NCI-H2107 treated with DMSO at 0.1 percent for 48 hours (cell line): ENCODE measurements around the gene HGFAC.
"Not testable (repeated sequence)": the region's sequence is repeated elsewhere in the genome, so short reads cannot be mapped to it uniquely, and the experiment has no call there.

Source experiments
- DNase-seq: peaks from one replicate; lab custom pipeline; 2025; ENCODE audit not compliant: unreplicated experiment; lab: John Stamatoyannopoulos, UW

Gene HGFAC

DNA sequence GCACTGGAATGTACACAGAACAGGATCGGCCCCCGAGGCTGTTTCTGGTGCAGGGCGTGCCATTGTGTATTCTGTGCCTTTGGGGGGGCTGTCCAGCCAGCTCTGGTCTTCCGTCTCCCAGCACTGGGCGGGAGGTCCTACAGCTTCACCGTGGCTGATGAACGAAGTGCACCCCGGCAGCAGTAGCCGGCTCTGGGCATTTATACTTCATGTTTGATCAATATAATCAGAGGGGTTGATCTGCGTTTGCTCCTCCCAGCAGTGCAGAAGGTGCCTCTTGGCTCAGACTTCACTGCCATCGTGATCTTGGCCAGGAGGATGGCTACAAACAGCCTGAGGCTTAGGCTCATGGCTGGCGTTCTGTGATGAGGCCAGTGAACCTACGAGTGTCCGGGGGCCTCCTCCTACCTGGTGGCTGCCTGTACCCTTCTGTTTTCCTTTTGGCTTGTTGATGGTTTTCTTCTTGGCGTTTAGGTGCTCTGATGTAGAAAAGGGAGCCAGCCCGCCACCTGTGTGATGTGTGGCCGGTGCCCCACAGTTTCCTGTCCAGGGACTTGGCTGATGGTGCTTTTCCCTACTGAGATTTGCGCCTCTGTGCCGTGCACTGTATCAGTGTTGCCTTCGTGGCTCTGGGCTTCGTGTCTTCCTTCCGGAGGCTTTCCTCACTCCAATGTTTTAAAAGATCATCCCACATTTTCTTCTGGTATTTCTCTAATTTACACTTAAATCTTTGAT lies 31.2 kb upstream of the HGFAC start:
- no peak for DNase-seq

GRCh38 chr4:3411190-3411589 lies 30.6 kb upstream of the HGFAC start:
- not testable (repeated sequence) for DNase-seq

DNA sequence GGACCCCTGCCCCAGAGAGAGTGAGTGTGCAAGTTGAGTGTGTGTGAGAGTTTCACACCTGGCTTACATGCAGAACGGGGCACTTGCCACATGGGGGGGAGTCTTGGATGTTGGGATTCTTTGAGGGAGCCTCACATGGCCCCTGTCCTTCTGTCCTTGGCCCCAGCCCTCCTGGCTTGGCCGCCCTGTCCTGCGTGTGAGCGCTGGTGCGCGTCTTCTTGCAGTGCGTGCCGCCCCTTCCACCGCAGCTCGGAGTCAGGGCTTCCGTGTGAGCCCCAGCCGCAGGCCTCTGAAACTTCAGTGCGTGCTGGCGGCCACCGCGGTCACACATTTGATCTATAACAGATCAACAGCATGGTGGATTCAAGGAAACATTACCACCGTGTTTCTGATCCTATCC lies 30.1 kb upstream of the HGFAC start:
- DNase-seq = no peak

GRCh38 chr4:3412257-3413020 lies 29.3 kb upstream of the HGFAC start:
- DNase-seq = no peak

DNA sequence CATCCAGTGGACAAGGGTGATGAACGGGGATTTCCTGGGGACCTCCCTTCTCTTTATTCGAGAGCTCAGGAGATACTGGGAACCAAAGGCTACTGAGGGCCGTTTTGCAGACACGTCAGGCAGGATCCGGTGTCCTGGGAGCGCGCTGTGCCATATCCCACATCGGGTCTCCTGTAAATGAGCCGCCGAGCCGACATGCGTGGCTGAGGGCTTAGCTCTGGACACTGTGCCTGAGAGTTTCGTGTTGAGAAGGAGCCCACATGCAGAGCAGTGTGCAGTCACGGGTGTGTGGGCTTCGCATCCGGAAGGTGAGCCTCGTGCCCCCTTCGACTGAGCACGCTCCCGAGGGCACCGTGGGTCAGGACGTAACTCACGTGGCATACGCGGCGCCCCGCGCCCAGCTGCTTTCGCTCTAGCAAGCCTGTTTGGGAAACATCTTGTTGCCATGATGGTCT lies 28.5 kb upstream of the HGFAC start:
- no peak for DNase-seq

GRCh38 chr4:3413675-3414420 lies 27.9 kb upstream of the HGFAC start:
- no peak for DNase-seq

GRCh38 chr4:3414421-3415279 lies 27.1 kb upstream of the HGFAC start:
- DNase-seq = no peak

GRCh38 chr4:3415471-3416141 lies 26.2 kb upstream of the HGFAC start:
- DNase-seq = peak; percentile 17

DNA sequence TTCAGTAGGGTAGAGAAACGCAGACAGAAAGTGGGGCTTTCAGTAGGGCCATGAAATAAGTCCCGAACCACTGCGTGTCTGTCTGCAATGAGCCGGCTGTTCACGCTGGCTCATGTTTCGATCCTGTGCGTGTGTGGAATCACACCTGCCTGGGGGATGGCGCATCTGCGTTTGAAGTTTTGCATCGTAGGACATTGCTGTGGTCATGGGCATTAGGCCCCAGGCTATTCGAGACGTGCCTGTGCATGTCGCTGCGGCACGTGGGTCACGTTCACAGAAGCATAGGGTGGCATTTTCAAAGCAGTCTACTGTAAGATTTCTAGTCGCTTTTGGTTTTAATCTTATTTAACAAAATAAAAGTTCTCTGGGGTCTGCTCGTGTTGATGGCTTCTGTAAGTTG lies 25.5 kb upstream of the HGFAC start:
- no peak for DNase-seq

GRCh38 chr4:3416821-3417221 lies 24.9 kb upstream of the HGFAC start:
- no peak for DNase-seq

GRCh38 chr4:3417448-3417847 lies 24.3 kb upstream of the HGFAC start:
- no peak for DNase-seq

GRCh38 chr4:3418029-3418762 lies 23.6 kb upstream of the HGFAC start:
- no peak for DNase-seq

- DNase-seq = no peak
These were observed 21.7 kb upstream of the HGFAC start for GRCh38 chr4:3419836-3420605.

GRCh38 chr4:3420606-3420955 lies 21.2 kb upstream of the HGFAC start:
- no peak for DNase-seq

DNA sequence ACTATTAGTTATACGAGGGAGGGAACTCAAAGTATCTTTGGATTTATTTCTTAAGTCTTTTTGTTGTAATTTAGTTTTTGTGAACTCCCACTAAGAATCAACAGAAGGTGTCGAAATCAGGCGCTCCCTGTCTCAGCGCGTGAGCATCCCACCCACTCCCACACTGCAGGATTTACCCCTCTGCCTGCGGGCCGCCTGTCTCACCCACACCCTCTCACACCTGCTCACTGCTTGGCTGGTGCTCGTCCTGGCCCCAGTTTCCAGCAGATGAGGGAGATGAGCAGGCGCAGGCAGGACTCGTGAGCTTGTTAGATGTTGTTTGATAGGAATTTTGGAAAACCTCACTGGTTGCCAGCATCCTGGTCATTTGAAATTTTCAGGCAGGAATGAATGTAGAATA lies 20.8 kb upstream of the HGFAC start:
- no peak for DNase-seq

DNA sequence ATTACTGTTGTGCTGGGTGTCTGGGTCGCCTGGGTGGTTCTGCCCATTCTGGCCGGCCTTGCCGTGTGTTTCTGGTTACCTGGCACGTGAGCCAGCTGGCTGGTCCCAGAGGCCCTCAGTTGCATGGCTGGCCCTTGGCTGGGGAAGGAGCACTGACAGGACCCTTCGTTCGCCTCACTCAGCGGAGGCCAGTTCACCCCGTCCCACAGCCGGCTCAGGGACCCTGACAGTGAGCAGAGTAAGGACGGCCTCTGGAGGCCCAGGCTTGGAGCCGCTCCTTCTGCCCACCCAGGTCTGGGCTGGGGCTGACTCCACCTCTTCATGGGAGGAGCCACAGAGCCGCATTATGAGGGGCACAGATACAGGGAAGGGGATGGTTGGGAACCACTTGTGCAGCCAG lies 20.3 kb upstream of the HGFAC start:
- no peak for DNase-seq

- no peak for DNase-seq
These were observed 19.4 kb upstream of the HGFAC start for GRCh38 chr4:3422241-3422801.

GRCh38 chr4:3422808-3423297 lies 18.9 kb upstream of the HGFAC start:
- DNase-seq = no peak
